ENCODE results near the gene MMRN2. TPM values are rescaled to one million over a fixed set of nuclear protein-coding genes. Genes with fewer than 3 reads are reported as not detected.
"Not testable (repeated sequence)": the region's sequence is repeated elsewhere in the genome, so short reads cannot be mapped to it uniquely, and the experiment has no call there.

MMRN2 gene, protein sequence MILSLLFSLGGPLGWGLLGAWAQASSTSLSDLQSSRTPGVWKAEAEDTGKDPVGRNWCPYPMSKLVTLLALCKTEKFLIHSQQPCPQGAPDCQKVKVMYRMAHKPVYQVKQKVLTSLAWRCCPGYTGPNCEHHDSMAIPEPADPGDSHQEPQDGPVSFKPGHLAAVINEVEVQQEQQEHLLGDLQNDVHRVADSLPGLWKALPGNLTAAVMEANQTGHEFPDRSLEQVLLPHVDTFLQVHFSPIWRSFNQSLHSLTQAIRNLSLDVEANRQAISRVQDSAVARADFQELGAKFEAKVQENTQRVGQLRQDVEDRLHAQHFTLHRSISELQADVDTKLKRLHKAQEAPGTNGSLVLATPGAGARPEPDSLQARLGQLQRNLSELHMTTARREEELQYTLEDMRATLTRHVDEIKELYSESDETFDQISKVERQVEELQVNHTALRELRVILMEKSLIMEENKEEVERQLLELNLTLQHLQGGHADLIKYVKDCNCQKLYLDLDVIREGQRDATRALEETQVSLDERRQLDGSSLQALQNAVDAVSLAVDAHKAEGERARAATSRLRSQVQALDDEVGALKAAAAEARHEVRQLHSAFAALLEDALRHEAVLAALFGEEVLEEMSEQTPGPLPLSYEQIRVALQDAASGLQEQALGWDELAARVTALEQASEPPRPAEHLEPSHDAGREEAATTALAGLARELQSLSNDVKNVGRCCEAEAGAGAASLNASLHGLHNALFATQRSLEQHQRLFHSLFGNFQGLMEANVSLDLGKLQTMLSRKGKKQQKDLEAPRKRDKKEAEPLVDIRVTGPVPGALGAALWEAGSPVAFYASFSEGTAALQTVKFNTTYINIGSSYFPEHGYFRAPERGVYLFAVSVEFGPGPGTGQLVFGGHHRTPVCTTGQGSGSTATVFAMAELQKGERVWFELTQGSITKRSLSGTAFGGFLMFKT
- polyA plus RNA-seq (0.15 TPM in 1 of 2 replicates, not detected in the other), polyA minus RNA-seq (not detected in 2 replicates)

- no peak within 1 kb of the TSS for H2AFZ ChIP-seq (ENCODE audit: low read depth, low read length)
- TF ChIP-seq EP300 (conservative IDR thresholded peaks at IDR 0.05; ENCODE audit: poor library complexity, severe bottlenecking) (no peak), TAF1 (IDR thresholded peaks at IDR 0.05; ENCODE audit: low read depth) (no peak)
- H3K27ac ChIP-seq (ENCODE audit: low read length): no peak within 1 kb of the TSS
- H3K9me3 ChIP-seq (ENCODE audit: low read length): no peaks in the 10 kb centered on the region
- no peaks in the 10 kb centered on the region for H3K27me3 ChIP-seq (ENCODE audit: insufficient read depth, low read depth, low read length)
- H4K20me1 ChIP-seq (ENCODE audit: insufficient read depth): no peaks in the 10 kb centered on the region
- no peaks in the 10 kb centered on the region for H3F3A ChIP-seq (ENCODE audit: insufficient read depth, low read length, poor library complexity, severe bottlenecking)
- H3K9ac ChIP-seq (ENCODE audit: low read length): no peak within 1 kb of the TSS
- no peaks in the 10 kb centered on the region for H3K79me2 ChIP-seq (replicated peaks; ENCODE audit: insufficient read depth, low read length)
- no peak within 1 kb of the TSS for H3K4me2 ChIP-seq (ENCODE audit: low read length)
- H3K4me3 ChIP-seq (ENCODE audit: low read length): no peak within 1 kb of the TSS
- H3K36me3 ChIP-seq (ENCODE audit: insufficient read depth, low read length): no peaks in the 10 kb centered on the region
- no peaks in the 10 kb centered on the region for H3K9me2 ChIP-seq (ENCODE audit: insufficient read depth, low read length)
These were observed at the start of gene MMRN2 for GRCh38 chr10:86957471-86958115. Gene MMRN2 (minus strand): TSS chr10:86957615. CDS start chr10:86957541, 74 bp downstream.

GRCh38 chr10:87007124-87007523 lies 49.7 kb upstream of the MMRN2 start:
- not testable (repeated sequence) for H3F3A ChIP-seq (ENCODE audit: insufficient read depth, low read length, poor library complexity, severe bottlenecking); H3K9me3 ChIP-seq (ENCODE audit: low read length); H4K20me1 ChIP-seq (ENCODE audit: insufficient read depth); H2AFZ ChIP-seq (ENCODE audit: low read depth, low read length); H3K36me3 ChIP-seq (ENCODE audit: insufficient read depth, low read length); H3K27ac ChIP-seq (ENCODE audit: low read length); H3K4me3 ChIP-seq (ENCODE audit: low read length); H3K9ac ChIP-seq (ENCODE audit: low read length); H3K4me2 ChIP-seq (ENCODE audit: low read length); H3K9me2 ChIP-seq (ENCODE audit: insufficient read depth, low read length); H3K79me2 ChIP-seq (replicated peaks; ENCODE audit: insufficient read depth, low read length); H3K27me3 ChIP-seq (ENCODE audit: insufficient read depth, low read depth, low read length)

DNA sequence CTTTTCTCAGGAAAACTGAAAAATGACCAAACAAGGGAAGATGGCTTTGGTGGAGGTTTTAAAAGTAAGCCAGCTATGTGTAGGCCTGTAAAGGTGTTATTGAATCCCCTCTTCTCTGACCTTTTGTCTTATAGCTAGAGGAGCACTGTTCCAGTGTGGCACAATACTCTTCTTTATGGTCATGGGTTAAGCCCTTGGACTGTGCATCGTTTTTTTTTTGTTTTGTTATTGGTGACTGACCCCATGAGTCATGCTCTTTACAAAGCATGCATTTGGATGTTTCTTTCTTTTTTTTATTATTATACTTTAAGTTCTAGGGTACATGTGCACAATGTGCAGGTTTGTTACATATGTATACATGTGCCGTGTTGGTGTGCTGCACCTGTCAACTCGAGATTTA lies 43.1 kb upstream of the MMRN2 start:
- no peaks in the 10 kb centered on the region for H3K36me3 ChIP-seq (ENCODE audit: insufficient read depth, low read length)
- no peak overlapping the region for H3K27ac ChIP-seq (ENCODE audit: low read length)
- no peak for TF ChIP-seq RAD21 (conservative IDR thresholded peaks at IDR 0.05)
- TF ChIP-seq SMC3 (conservative IDR thresholded peaks at IDR 0.05; ENCODE audit: poor library complexity): no peak
- TF ChIP-seq, protein P1, sequence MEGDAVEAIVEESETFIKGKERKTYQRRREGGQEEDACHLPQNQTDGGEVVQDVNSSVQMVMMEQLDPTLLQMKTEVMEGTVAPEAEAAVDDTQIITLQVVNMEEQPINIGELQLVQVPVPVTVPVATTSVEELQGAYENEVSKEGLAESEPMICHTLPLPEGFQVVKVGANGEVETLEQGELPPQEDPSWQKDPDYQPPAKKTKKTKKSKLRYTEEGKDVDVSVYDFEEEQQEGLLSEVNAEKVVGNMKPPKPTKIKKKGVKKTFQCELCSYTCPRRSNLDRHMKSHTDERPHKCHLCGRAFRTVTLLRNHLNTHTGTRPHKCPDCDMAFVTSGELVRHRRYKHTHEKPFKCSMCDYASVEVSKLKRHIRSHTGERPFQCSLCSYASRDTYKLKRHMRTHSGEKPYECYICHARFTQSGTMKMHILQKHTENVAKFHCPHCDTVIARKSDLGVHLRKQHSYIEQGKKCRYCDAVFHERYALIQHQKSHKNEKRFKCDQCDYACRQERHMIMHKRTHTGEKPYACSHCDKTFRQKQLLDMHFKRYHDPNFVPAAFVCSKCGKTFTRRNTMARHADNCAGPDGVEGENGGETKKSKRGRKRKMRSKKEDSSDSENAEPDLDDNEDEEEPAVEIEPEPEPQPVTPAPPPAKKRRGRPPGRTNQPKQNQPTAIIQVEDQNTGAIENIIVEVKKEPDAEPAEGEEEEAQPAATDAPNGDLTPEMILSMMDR (IDR thresholded peaks at IDR 0.05; ENCODE audit: poor library complexity, severe bottlenecking): no peak
- TF ChIP-seq MXI1 (conservative IDR thresholded peaks at IDR 0.05; ENCODE audit: poor library complexity, severe bottlenecking): no peak
- no peak for TF ChIP-seq TAF1 (IDR thresholded peaks at IDR 0.05; ENCODE audit: low read depth)
- no peak for TF ChIP-seq EP300 (conservative IDR thresholded peaks at IDR 0.05; ENCODE audit: poor library complexity, severe bottlenecking)
- no peak for TF ChIP-seq REST (IDR thresholded peaks at IDR 0.05; ENCODE audit: borderline replicate concordance)
- no peak for TF ChIP-seq POLR2AphosphoS5 (IDR thresholded peaks at IDR 0.05)
- no peak for TF ChIP-seq EZH2 (IDR thresholded peaks at IDR 0.05; ENCODE audit: borderline replicate concordance, insufficient read depth, low read length, poor library complexity, severe bottlenecking)
- H3K9me3 ChIP-seq (ENCODE audit: low read length): no peaks in the 10 kb centered on the region
- H3K9me2 ChIP-seq (ENCODE audit: insufficient read depth, low read length): no peaks in the 10 kb centered on the region
- no peak overlapping the region for H3K4me2 ChIP-seq (ENCODE audit: low read length)
- H3K9ac ChIP-seq (ENCODE audit: low read length): no peak overlapping the region
- H3F3A ChIP-seq (ENCODE audit: insufficient read depth, low read length, poor library complexity, severe bottlenecking): no peaks in the 10 kb centered on the region
- H4K20me1 ChIP-seq (ENCODE audit: insufficient read depth): no peaks in the 10 kb centered on the region
- H3K79me2 ChIP-seq (replicated peaks; ENCODE audit: insufficient read depth, low read length): no peaks in the 10 kb centered on the region
- H2AFZ ChIP-seq (ENCODE audit: low read depth, low read length): no peak overlapping the region
- H3K4me3 ChIP-seq (ENCODE audit: low read length): no peak overlapping the region
- no peaks in the 10 kb centered on the region for H3K27me3 ChIP-seq (ENCODE audit: insufficient read depth, low read depth, low read length)

DNA sequence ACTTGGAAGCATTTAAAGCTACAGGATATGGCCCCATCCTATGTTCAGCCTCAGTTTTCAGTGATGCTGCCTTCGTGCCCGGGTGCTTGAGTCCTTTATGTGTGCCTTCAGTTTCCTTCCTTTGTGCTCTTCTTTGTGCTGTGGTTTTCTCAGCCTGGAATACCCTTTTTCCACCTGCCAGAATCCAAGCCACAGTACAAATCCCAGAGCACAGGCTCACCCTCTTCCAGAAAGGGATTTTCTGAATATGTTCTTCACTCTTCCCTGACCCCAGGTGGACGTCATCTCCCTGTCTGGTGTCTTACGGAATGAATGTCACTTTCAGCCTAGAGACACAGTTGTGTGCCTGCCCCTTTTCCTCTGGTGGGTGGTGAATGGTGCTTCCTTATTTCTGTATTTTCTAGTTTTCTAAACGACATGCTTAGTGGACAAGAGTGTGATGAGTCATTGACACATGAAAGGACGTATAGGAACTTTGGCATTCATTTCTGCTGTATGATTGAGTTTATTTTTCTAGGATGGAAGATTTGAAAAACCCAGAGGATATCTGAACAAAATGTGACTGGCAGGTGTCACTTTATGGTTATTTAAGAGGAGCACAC lies 42.5 kb upstream of the MMRN2 start:
- not testable (repeated sequence) for H3K27me3 ChIP-seq (ENCODE audit: insufficient read depth, low read depth, low read length); H3K4me2 ChIP-seq (ENCODE audit: low read length); H3K4me3 ChIP-seq (ENCODE audit: low read length); H3F3A ChIP-seq (ENCODE audit: insufficient read depth, low read length, poor library complexity, severe bottlenecking); H3K79me2 ChIP-seq (replicated peaks; ENCODE audit: insufficient read depth, low read length); H3K9me2 ChIP-seq (ENCODE audit: insufficient read depth, low read length); H3K9ac ChIP-seq (ENCODE audit: low read length); H3K27ac ChIP-seq (ENCODE audit: low read length); H3K36me3 ChIP-seq (ENCODE audit: insufficient read depth, low read length); H2AFZ ChIP-seq (ENCODE audit: low read depth, low read length); H3K9me3 ChIP-seq (ENCODE audit: low read length); H4K20me1 ChIP-seq (ENCODE audit: insufficient read depth)
